ENCODE results near the gene GNA12. TPM values are rescaled to one million over a fixed set of nuclear protein-coding genes. Genes with fewer than 3 reads are reported as not detected.
A peak's percentile ranks its signal among the peaks of the same experiment; 100 is the strongest.

Gene GNA12
- total and polyA plus RNA-seq, 8 donors, result 2.0 to 54.6 (median 22.0) TPM

- no peaks in the 10 kb centered on the region for H3K9me3 ChIP-seq
- TF ChIP-seq CTCF (IDR thresholded peaks at IDR 0.05), result no peak
- no peak for TF ChIP-seq EP300 (IDR thresholded peaks at IDR 0.05)
- no peak for TF ChIP-seq POLR2AphosphoS5 (IDR thresholded peaks at IDR 0.05)
- no peak for TF ChIP-seq POLR2A (IDR thresholded peaks at IDR 0.05)
- 93 to 96% (median 95%) methylated on average over 14 of the region's 14 CpGs for WGBS, 5 donors
- no peak for DNase-seq
- intact Hi-C loops (cut with DNase I; ENCODE audit: low total_unique reads), result no loop called here
- H3K4me1 ChIP-seq, result peaks cover 0 to 56% (median 28%) of the 10 kb centered on the region in 4 donors
- H3K4me3 ChIP-seq, result no peak overlapping the region
- no peak overlapping the region for H3K27ac ChIP-seq
- no peaks in the 10 kb centered on the region for H3K36me3 ChIP-seq
- no peaks in the 10 kb centered on the region for H3K27me3 ChIP-seq
These were observed 43.7 kb downstream of the GNA12 start for GRCh38 chr7:2800220-2800930.

- H3K27me3 ChIP-seq, result no peaks in the 10 kb centered on the region
- intact Hi-C loops (cut with DNase I; ENCODE audit: low total_unique reads), result no loop called here
- H3K9me3 ChIP-seq, result no peaks in the 10 kb centered on the region
- H3K27ac ChIP-seq, result no peak overlapping the region
- peaks cover 0 to 50% (median 28%) of the 10 kb centered on the region in 4 donors for H3K4me1 ChIP-seq
- TF ChIP-seq CTCF (IDR thresholded peaks at IDR 0.05), result no peak
- TF ChIP-seq POLR2AphosphoS5 (IDR thresholded peaks at IDR 0.05), result no peak
- no peak for TF ChIP-seq EP300 (IDR thresholded peaks at IDR 0.05)
- TF ChIP-seq POLR2A (IDR thresholded peaks at IDR 0.05), result no peak
- no peak overlapping the region for H3K4me3 ChIP-seq
- 84 to 98% (median 94%) methylated on average over 4 of the region's 4 CpGs for WGBS, 5 donors
- peaks cover 0 to 9% (median 8%) of the 10 kb centered on the region in 4 donors for H3K36me3 ChIP-seq
- DNase-seq, result no peak
These were observed 44.9 kb downstream of the GNA12 start for GRCh38 chr7:2799253-2799652.

- peaks cover 4 to 15% (median 13%) of the 10 kb centered on the region in 4 donors for H3K36me3 ChIP-seq
- no peaks in the 10 kb centered on the region for H3K9me3 ChIP-seq
- H3K27me3 ChIP-seq, result no peaks in the 10 kb centered on the region
- TF ChIP-seq CTCF (IDR thresholded peaks at IDR 0.05) (no peak), POLR2A (IDR thresholded peaks at IDR 0.05) (no peak), EP300 (IDR thresholded peaks at IDR 0.05) (no peak), POLR2AphosphoS5 (IDR thresholded peaks at IDR 0.05) (no peak)
- no peak for DNase-seq
- intact Hi-C loops (cut with DNase I; ENCODE audit: low total_unique reads), result no loop called here
- no peak overlapping the region for H3K27ac ChIP-seq
- H3K4me1 ChIP-seq, result peaks cover 0 to 44% (median 28%) of the 10 kb centered on the region in 4 donors
- no peak overlapping the region for H3K4me3 ChIP-seq
- 81 to 95% (median 89%) methylated on average over 2 of the region's 2 CpGs for WGBS, 5 donors
These were observed 45.4 kb downstream of the GNA12 start for GRCh38 chr7:2798669-2799068.

GRCh38 chr7:2796358-2797352, 47.5 kb downstream of the GNA12 start:
- TF ChIP-seq CTCF (IDR thresholded peaks at IDR 0.05), result no peak
- peak in 1 of 3 donors; percentile 9 for TF ChIP-seq POLR2AphosphoS5 (IDR thresholded peaks at IDR 0.05)
- peak in 1 of 2 donors; percentile 79 for DNase-seq
- Histone ChIP-seq H3K4me1 (peaks cover 0 to 24% (median 13%) of the 10 kb centered on the region in 4 donors), H3K36me3 (peaks cover 12 to 34% (median 33%) of the 10 kb centered on the region in 4 donors), H3K9me3 (no peaks in the 10 kb centered on the region), H3K27me3 (no peaks in the 10 kb centered on the region), H3K27ac (peak overlapping the region in 4 of 5 donors; percentile 49 to 71 (median 59)), H3K4me3 (no peak overlapping the region)
- 75 to 80% (median 76%) methylated on average over 20 of the region's 20 CpGs for WGBS, 5 donors
- intact Hi-C loops (cut with DNase I; ENCODE audit: low total_unique reads), result no loop called here

All from stomach (tissue), 9 donors.